A549 (cell line): Measurements from ENCODE around the gene PLA2G2D.

ENCODE experiments used
- CBX8 ChIP-seq: fragments of 200-600 bp; sonication (generic); IDR thresholded peaks from 2 replicates; pipeline ENCODE4 v1.6.1; 2016
- CTCF ChIP-seq: fragments of >200 bp; sonication (Bioruptor Twin); formaldehyde crosslinking; IDR thresholded peaks from 3 replicates; pipeline ENCODE4 v1.5.1; 2016
- HOXA7 ChIP-seq: fragments of 250-450 bp; sonication (Bioruptor Pico); IDR thresholded peaks from 2 replicates; pipeline ENCODE4 v1.5.0; 2020; ENCODE audit warnings: mild to moderate bottlenecking, moderate library complexity
- JUN ChIP-seq, 2 experiments: fragments of >200 bp; sonication (Bioruptor Twin); formaldehyde crosslinking; IDR thresholded peaks; 2 replicates in 1 of 2; 3 replicates in 1 of 2; pipeline ENCODE4 v1.6.1; 2016 to 2017
- JUNB ChIP-seq: fragments of >200 bp; sonication (Bioruptor Twin); formaldehyde crosslinking; IDR thresholded peaks from 2 replicates; pipeline ENCODE4 v1.6.1; 2016
- KDM5A ChIP-seq: fragments of 200-600 bp; sonication (generic); IDR thresholded peaks from 2 replicates; pipeline ENCODE4 v1.6.1; 2016; ENCODE audit warnings: antibody characterized with exemption, mild to moderate bottlenecking
- MYC ChIP-seq: IDR thresholded peaks from 2 replicates; pipeline ENCODE4 v1.6.1; 2012; ENCODE audit warnings: mild to moderate bottlenecking, inconsistent platforms, low read length, improper control_type of control experiment, borderline replicate concordance
- PBX3 ChIP-seq: IDR thresholded peaks from 2 replicates; pipeline ENCODE4 v1.6.1; 2012
- POLR2A ChIP-seq: IDR thresholded peaks from 2 replicates; pipeline ENCODE4 v1.6.1; 2012; ENCODE audit warnings: mild to moderate bottlenecking, low read length
- RFX5 ChIP-seq: fragments of 450-650 bp; IDR thresholded peaks from 2 replicates; pipeline ENCODE4 v1.7.1; 2014; ENCODE audit warnings: antibody characterized with exemption, mild to moderate bottlenecking, moderate library complexity
- RNF2 ChIP-seq: fragments of 200-600 bp; sonication (generic); IDR thresholded peaks from 2 replicates; pipeline ENCODE4 v1.6.1; 2016; ENCODE audit warnings: low read depth, mild to moderate bottlenecking, antibody characterized with exemption, moderate library complexity, borderline replicate concordance
- USF2 ChIP-seq: fragments of 450-650 bp; IDR thresholded peaks from 2 replicates; pipeline ENCODE4 v1.6.1; 2014; ENCODE audit warnings: antibody characterized with exemption

GRCh38 chr1:20090119-20090518, 29.2 kb downstream of the PLA2G2D start:
- no peak for TF ChIP-seq KDM5A
- TF ChIP-seq CBX8, result no peak
- no peak for TF ChIP-seq RFX5
- no peak for TF ChIP-seq CTCF
- no peak for TF ChIP-seq JUNB
- no peak for TF ChIP-seq MYC
- TF ChIP-seq USF2, result no peak
- TF ChIP-seq POLR2A, result no peak
- TF ChIP-seq HOXA7, result no peak
- no peak for TF ChIP-seq JUN (IDR thresholded peaks at IDR 0.05)
- TF ChIP-seq RNF2, result no peak
- TF ChIP-seq PBX3, result no peak
